Colonic mucosa (tissue), 4 donors: ENCODE data around the gene MFNG. TPM values are rescaled to one million over a fixed set of nuclear protein-coding genes. Genes with fewer than 3 reads are reported as not detected.

Source experiments
- DNase-seq: peaks from one replicate; pipeline ENCODE4 v3.0.0-alpha.2; 2020
- H3K27ac ChIP-seq: fragments of 200-600 bp; one replicate; pipeline ENCODE4 v1.8.0; 2021
- H3K27me3 ChIP-seq: fragments of 200-600 bp; one replicate; pipeline ENCODE4 v1.8.0; 2021
- H3K36me3 ChIP-seq: fragments of 200-600 bp; one replicate; pipeline ENCODE4 v1.8.0; 2021
- H3K4me1 ChIP-seq: fragments of 200-600 bp; one replicate; pipeline ENCODE4 v1.8.0; 2021; ENCODE audit warnings: mild to moderate bottlenecking
- H3K4me3 ChIP-seq: fragments of 200-600 bp; one replicate; pipeline ENCODE4 v1.8.0; 2021
- H3K9ac ChIP-seq, 2 donors: one replicate each; pipeline ENCODE4 v1.7.0; 2013; ENCODE audit warnings: control low read depth in 2 of 2, low read depth in 2 of 2, low read length in 2 of 2
- H3K9me3 ChIP-seq: fragments of 200-600 bp; one replicate; pipeline ENCODE4 v1.8.0; 2021
- CTCF ChIP-seq: fragments of 200-600 bp; IDR thresholded peaks from one replicate; pipeline ENCODE4 v1.8.0; 2022; ENCODE audit warnings: antibody characterized with exemption, mild to moderate bottlenecking
- intact Hi-C: fragments of 100-400 bp; cut with DNase I; formaldehyde crosslinking; loops from one replicate; pipeline ENCODE4 v1.14.1; 2022
- total RNA-seq, 2 donors: library from RNA; stranded (reverse); fragmentation: NEBNext Ultra II Directional in 1 of 2; extraction: Animal tissue kit (Norgen Biotek cat#: 25700) in 1 of 2; gene quantifications; one replicate each; pipeline ENCODE4 v1.2.1, GENCODE V29; 2021
- donor health status: healthy.
- donor health status: DM: no; HTN: no; CAD: no.
- donor health status: DM: no; HTN: no; CAD: no.

MFNG gene
- total RNA-seq, 2 donors from 2014 or later: 6.5 to 10.7 TPM

DNA sequence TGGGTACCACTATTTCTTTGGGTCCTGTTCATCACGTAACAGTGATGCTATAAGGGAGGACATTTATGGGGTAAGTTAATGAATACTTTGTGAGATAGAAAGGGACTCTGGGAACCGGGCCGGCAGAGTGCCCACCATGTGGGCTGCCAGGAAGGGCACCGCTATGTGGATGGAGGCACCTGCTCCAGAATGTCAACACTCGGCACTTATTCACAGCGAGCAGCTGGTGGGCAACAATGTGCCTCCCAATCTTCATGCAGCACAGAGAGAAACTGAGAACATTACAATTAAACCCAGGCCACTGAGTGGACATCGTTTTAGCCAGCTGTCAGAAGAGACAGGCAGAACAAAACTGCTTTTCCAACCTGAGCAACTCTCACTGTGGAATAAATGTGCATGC is 43.1 kb downstream of the MFNG start:
- Histone ChIP-seq H3K4me3 (no peak overlapping the region), H3K9ac (no peak overlapping the region), H3K36me3 (no peaks in the 10 kb centered on the region), H3K27ac (no peak overlapping the region), H3K27me3 (no peaks in the 10 kb centered on the region), H3K4me1 (no peaks in the 10 kb centered on the region), H3K9me3 (no peaks in the 10 kb centered on the region)
- no peak for DNase-seq
- TF ChIP-seq CTCF: no peak
- intact Hi-C loops: no loop called here

DNA sequence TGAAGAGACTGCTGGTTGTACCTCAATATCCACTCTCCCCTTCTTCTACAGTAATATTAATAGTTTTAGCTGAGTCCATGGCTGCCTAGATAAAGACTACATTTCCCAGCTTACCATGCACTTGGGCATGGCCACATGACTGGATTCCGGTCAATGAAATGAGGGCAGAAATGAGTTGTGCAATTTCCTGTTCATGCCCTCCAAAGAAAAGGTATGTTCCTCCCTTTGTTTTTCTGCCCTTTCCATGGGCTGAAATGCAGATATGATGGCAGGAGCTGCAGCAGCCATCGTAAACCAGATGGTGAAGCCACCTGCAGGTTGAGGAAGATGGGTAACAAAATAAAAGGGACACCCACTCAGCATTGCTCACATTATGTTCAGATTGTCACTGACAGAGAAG is 43.6 kb downstream of the MFNG start:
- no peaks in the 10 kb centered on the region for H3K9me3 ChIP-seq
- intact Hi-C loops: no loop called here

GRCh38 chr22:37442135-37442534 is 44.0 kb downstream of the MFNG start:
- Histone ChIP-seq H3K4me1 (no peaks in the 10 kb centered on the region), H3K27ac (no peak overlapping the region), H3K27me3 (no peaks in the 10 kb centered on the region), H3K4me3 (no peak overlapping the region), H3K36me3 (no peaks in the 10 kb centered on the region), H3K9me3 (no peaks in the 10 kb centered on the region), H3K9ac (no peak overlapping the region)
- TF ChIP-seq CTCF: no peak
- intact Hi-C loops: no loop called here
- no peak for DNase-seq

More for the DNA sequence above, 43.6 kb downstream of the MFNG start:
- Histone ChIP-seq H3K27ac (no peak overlapping the region), H3K9ac (no peak overlapping the region), H3K4me3 (no peak overlapping the region), H3K4me1 (no peaks in the 10 kb centered on the region), H3K27me3 (no peaks in the 10 kb centered on the region), H3K36me3 (no peaks in the 10 kb centered on the region)
- DNase-seq: no peak
- no peak for TF ChIP-seq CTCF

- TF ChIP-seq CTCF: no peak
- Histone ChIP-seq H3K9ac (no peak overlapping the region), H3K27ac (no peak overlapping the region), H3K27me3 (no peaks in the 10 kb centered on the region), H3K4me1 (no peaks in the 10 kb centered on the region), H3K4me3 (no peak overlapping the region), H3K9me3 (no peaks in the 10 kb centered on the region), H3K36me3 (no peaks in the 10 kb centered on the region)
- intact Hi-C loops: no loop called here
- DNase-seq: no peak
These were observed 45.3 kb downstream of the MFNG start for GRCh38 chr22:37440875-37441274.

DNA sequence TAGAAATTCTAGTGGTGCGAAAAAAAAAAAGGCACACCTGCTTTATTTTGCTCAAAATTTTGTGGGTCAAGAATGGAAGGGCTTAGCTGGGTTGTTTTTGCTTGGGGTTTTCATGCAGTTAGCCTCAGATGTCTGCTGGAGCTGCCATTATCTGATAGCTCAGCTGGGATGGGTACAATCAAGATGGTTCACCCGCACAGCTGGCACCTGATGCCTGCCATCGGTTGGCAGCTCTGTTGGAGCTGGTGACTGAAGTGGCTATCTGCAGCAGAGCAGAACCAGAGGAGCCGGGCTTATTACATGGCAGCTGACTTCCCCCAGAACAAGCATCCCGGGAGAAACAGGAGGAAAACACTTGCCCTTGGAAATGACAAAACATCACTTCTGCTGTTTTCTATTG is 46.8 kb downstream of the MFNG start:
- Histone ChIP-seq H3K36me3 (no peaks in the 10 kb centered on the region), H3K9me3 (no peaks in the 10 kb centered on the region), H3K27ac (no peak overlapping the region), H3K9ac (no peak overlapping the region), H3K4me1 (no peaks in the 10 kb centered on the region), H3K27me3 (no peaks in the 10 kb centered on the region), H3K4me3 (no peak overlapping the region)
- DNase-seq: no peak
- no peak for TF ChIP-seq CTCF
- intact Hi-C loops: no loop called here
